Kidney epithelial cell (primary cell): ENCODE data around the gene B9D2. TPM values are rescaled to one million over a fixed set of nuclear protein-coding genes. Genes with fewer than 3 reads are reported as not detected.

Source experiments
- DNase-seq: peaks from one replicate; pipeline ENCODE4 v3.0.0-alpha.2; 2010; ENCODE audit warnings: low read depth
- H3K27me3 ChIP-seq: 2 replicates; pipeline ENCODE4 v1.6.0; 2011; ENCODE audit warnings: low read length; ENCODE audit not compliant: control insufficient read depth, insufficient read depth
- H3K36me3 ChIP-seq: 2 replicates; pipeline ENCODE4 v1.5.1; 2011; ENCODE audit warnings: low read length; ENCODE audit not compliant: control insufficient read depth, insufficient read depth
- H3K4me3 ChIP-seq: 2 replicates; pipeline ENCODE4 v1.5.1; 2011; ENCODE audit warnings: low read depth, mild to moderate bottlenecking, control low read depth, low read length
- CTCF ChIP-seq: IDR thresholded peaks from 2 replicates; pipeline ENCODE4 v1.5.1; 2011; ENCODE audit warnings: mild to moderate bottlenecking, moderate library complexity, low read length, control low read depth, inconsistent platforms; ENCODE audit not compliant: insufficient read depth, poor library complexity, severe bottlenecking
- total RNA-seq: library from RNA; depleted of rRNA; stranded (reverse); fragments of >200 nt; gene quantifications from 2 replicates; pipeline ENCODE4 v1.2.3, GENCODE V29; 2015

The B9D2 gene
- total RNA-seq, 1 donor from 2014 or later = 5.7 TPM

- H3K27me3 ChIP-seq = no peaks in the 10 kb centered on the region
- DNase-seq = no peak
- H3K4me3 ChIP-seq = no peak overlapping the region
- H3K36me3 ChIP-seq = no peaks in the 10 kb centered on the region
- TF ChIP-seq CTCF = no peak
These were observed 38.1 kb upstream of the B9D2 start for GRCh38 chr19:41402010-41402409.

GRCh38 chr19:41401483-41401882 lies 37.5 kb upstream of the B9D2 start:
- no peak for TF ChIP-seq CTCF
- Histone ChIP-seq H3K4me3 (no peak overlapping the region), H3K36me3 (no peaks in the 10 kb centered on the region), H3K27me3 (no peaks in the 10 kb centered on the region)
- DNase-seq = no peak

GRCh38 chr19:41399525-41399924 lies 35.6 kb upstream of the B9D2 start:
- H3K36me3 ChIP-seq = no peaks in the 10 kb centered on the region
- no peak for DNase-seq
- H3K27me3 ChIP-seq = no peaks in the 10 kb centered on the region
- no peak overlapping the region for H3K4me3 ChIP-seq
- TF ChIP-seq CTCF = no peak

- TF ChIP-seq CTCF = no peak
- Histone ChIP-seq H3K27me3 (no peaks in the 10 kb centered on the region), H3K4me3 (no peak overlapping the region), H3K36me3 (no peaks in the 10 kb centered on the region)
- DNase-seq = no peak
These were observed 35.1 kb upstream of the B9D2 start for GRCh38 chr19:41399091-41399490.

GRCh38 chr19:41398598-41398997 lies 34.6 kb upstream of the B9D2 start:
- H3K36me3 ChIP-seq = no peaks in the 10 kb centered on the region
- no peak for TF ChIP-seq CTCF
- peak overlapping the region; percentile 74 for H3K4me3 ChIP-seq
- H3K27me3 ChIP-seq = no peaks in the 10 kb centered on the region
- no peak for DNase-seq

- no peak for TF ChIP-seq CTCF
- no peaks in the 10 kb centered on the region for H3K36me3 ChIP-seq
- DNase-seq = no peak
- no peaks in the 10 kb centered on the region for H3K27me3 ChIP-seq
- H3K4me3 ChIP-seq = peak overlapping the region; percentile 74
These were observed 34.1 kb upstream of the B9D2 start for GRCh38 chr19:41398050-41398418.
